OCI-LY3 (cell line): ENCODE results near the gene VASH1.

Experiments
- H2AFZ ChIP-seq: fragments of 200-600, 300-600 bp; shearing (Covaris generic); 2 replicates; pipeline ENCODE4 v1.6.0; 2014; ENCODE audit warnings: antibody characterized with exemption, low read depth, low read length
- H3K27ac ChIP-seq: fragments of 200-600, 300-600 bp; sonication (generic); 2 replicates; pipeline ENCODE4 v1.5.1; 2014; ENCODE audit warnings: mild to moderate bottlenecking, low read length, moderate library complexity, mixed read lengths
- H3K27me3 ChIP-seq: fragments of 200-600, 300-600 bp; sonication (generic); 2 replicates; pipeline ENCODE4 v1.6.1; 2014; ENCODE audit warnings: low read depth, low read length, mixed read lengths
- H3K36me3 ChIP-seq: fragments of 200-600, 300-600 bp; sonication (generic); replicated peaks from 2 replicates; pipeline ENCODE3; 2014; ENCODE audit warnings: low read depth, low read length, mixed read lengths
- H3K4me1 ChIP-seq: fragments of 300-600, 200-600 bp; sonication (generic); 2 replicates; pipeline ENCODE4 v1.6.1; 2014; ENCODE audit warnings: low read length, mixed read lengths
- H3K4me2 ChIP-seq: fragments of 200-600, 300-600 bp; sonication (generic); 2 replicates; pipeline ENCODE4 v1.6.1; 2014; ENCODE audit warnings: low read length, mixed read lengths
- H3K4me3 ChIP-seq: fragments of 300-600, 200-600 bp; sonication (generic); 2 replicates; pipeline ENCODE4 v1.5.1; 2014; ENCODE audit warnings: antibody characterized with exemption, mild to moderate bottlenecking, low read length, moderate library complexity
- H3K79me2 ChIP-seq: fragments of 300-600, 200-600 bp; shearing (Covaris generic); 2 replicates; pipeline ENCODE4 v1.6.1; 2014; ENCODE audit warnings: mild to moderate bottlenecking, low read length, mixed read lengths
- H3K9ac ChIP-seq: fragments of 300-600, 200-600 bp; shearing (Covaris generic); 2 replicates; pipeline ENCODE4 v1.6.0; 2014; ENCODE audit warnings: mild to moderate bottlenecking, low read length, moderate library complexity
- H3K9me3 ChIP-seq: fragments of 200-600, 300-600 bp; shearing (Covaris generic); 2 replicates; pipeline ENCODE4 v1.6.1; 2014; ENCODE audit warnings: low read length, mixed read lengths; ENCODE audit not compliant: insufficient read depth
- H4K20me1 ChIP-seq: fragments of 200-600, 300-600 bp; sonication (generic); 2 replicates; pipeline ENCODE4 v1.6.1; 2016; ENCODE audit warnings: low read length, mixed read lengths; ENCODE audit not compliant: insufficient read depth
- CTCF ChIP-seq: fragments of 200-600, 300-600 bp; sonication (generic); IDR thresholded peaks from 2 replicates; pipeline ENCODE4 v1.5.1; 2014; ENCODE audit warnings: antibody characterized with exemption, low read length, low read depth
- EZH2phosphoT487 ChIP-seq: fragments of 200-600 bp; shearing (Covaris generic); IDR thresholded peaks from 2 replicates; pipeline ENCODE4 v1.6.1; 2018; ENCODE audit warnings: antibody characterized with exemption, mixed run types, low read depth

Gene VASH1

DNA sequence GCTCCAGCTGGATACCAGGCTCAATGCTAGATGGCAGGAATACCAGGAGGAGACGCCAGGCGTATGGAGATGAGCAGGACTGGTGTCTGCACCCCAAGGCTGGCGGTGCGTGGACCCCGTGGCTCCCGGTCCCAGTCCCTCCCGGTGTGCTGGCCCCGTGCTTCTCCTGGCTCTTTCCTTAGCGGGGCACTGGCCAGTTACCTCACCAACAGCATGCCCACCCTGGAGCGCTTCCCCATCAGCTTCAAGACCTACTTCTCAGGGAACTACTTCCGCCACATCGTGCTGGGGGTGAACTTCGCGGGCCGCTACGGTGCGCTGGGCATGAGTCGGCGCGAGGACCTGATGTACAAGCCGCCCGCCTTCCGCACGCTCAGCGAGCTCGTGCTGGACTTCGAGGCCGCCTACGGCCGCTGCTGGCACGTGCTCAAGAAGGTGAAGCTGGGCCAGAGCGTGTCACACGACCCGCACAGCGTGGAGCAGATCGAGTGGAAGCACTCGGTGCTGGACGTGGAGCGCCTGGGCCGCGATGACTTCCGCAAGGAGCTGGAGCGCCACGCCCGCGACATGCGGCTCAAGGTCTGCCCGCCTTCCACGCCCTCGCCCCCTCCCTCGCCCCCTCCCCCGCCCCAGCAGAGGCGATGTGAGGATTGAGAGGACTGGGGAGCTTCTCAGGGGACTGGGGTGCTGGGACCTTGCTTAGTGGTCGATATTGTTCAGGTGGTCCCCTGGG is 14.6 kb downstream of the VASH1 start:
- Histone ChIP-seq H3K9me3 (no peaks in the 10 kb centered on the region), H3K27ac (no peak overlapping the region), H3K4me2 (no peak overlapping the region), H3K9ac (no peak overlapping the region), H4K20me1 (no peaks in the 10 kb centered on the region), H2AFZ (no peak overlapping the region), H3K4me1 (peaks cover 10% of the 10 kb centered on the region), H3K36me3 (no peaks in the 10 kb centered on the region), H3K4me3 (no peak overlapping the region), H3K27me3 (no peaks in the 10 kb centered on the region; the same call in 1 of the 2 replicates), H3K79me2 (no peaks in the 10 kb centered on the region)
- no peak for TF ChIP-seq EZH2phosphoT487
- TF ChIP-seq CTCF, result no peak

DNA sequence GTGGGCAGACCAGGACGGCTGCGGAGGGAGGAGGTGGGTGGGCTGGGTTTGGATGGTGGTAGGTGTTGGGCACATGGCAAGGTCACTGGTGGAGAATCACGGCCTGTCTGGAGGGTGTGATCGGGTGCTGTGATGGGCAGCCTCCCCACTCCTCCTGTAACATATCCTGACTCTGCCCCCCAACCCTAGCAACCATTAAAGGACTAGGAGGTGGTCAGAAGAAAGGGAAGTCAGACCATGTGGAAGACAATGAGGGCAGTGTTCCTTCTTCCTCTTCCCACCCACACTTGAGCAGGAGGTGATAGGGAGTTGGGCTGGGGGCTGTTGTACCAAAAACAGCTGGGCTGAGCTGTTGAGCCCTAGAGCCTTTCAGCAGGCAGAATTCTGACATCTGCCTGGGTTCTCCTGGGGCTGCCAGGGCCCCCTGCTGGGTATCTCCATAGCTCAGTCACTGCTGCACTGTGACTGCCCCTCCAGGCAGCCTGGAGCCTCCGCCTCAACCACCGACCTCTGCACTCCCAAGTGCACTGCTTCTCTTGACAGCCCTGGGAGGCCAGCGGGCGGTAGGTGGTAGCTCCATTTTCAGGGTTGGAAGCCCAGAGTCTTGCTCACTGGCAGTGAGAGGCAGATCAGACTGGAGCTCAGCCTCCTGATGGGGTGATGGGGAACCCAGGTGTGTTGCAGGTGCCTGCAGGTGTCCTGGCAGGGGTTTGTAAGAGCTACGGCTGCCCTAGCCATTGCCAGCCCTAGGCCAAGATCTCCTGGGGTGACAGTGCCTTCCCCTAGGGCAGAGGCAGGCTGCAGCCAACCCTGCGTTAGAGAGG is 15.4 kb downstream of the VASH1 start:
- Histone ChIP-seq H2AFZ (no peak overlapping the region), H3K27me3 (no peaks in the 10 kb centered on the region), H3K36me3 (peaks cover 4% of the 10 kb centered on the region), H3K4me3 (no peak overlapping the region), H3K4me2 (no peak overlapping the region), H3K9ac (no peak overlapping the region), H4K20me1 (no peaks in the 10 kb centered on the region), H3K4me1 (peaks cover 2% of the 10 kb centered on the region), H3K27ac (no peak overlapping the region), H3K79me2 (no peaks in the 10 kb centered on the region), H3K9me3 (no peaks in the 10 kb centered on the region)
- TF ChIP-seq EZH2phosphoT487 (no peak), CTCF (peak; percentile 13; the same call in 1 of the 2 replicates)

DNA sequence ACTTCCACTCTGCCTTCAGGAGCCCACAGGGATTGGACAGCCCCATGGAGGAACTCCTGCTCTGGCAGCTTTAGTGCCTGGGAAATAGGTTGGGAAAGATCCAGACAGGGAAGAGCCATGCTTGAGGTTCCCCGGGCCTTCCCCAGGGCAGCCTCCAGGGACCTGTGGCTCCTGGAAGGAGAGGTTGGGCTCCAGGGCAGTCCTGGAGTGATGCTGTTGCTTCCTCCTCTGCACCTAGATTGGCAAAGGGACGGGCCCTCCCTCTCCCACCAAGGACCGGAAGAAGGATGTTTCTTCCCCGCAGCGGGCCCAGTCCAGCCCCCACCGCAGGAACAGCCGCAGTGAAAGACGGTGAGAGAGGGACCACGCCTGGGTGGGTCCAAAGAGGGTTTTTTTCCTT is 16.5 kb downstream of the VASH1 start:
- H3K79me2 ChIP-seq, result no peaks in the 10 kb centered on the region
- TF ChIP-seq EZH2phosphoT487, result no peak
- H3K4me3 ChIP-seq, result no peak overlapping the region
- no peak overlapping the region for H3K4me2 ChIP-seq
- H3K9me3 ChIP-seq, result no peaks in the 10 kb centered on the region
- H3K9ac ChIP-seq, result no peak overlapping the region
- peaks cover 4% of the 10 kb centered on the region for H3K36me3 ChIP-seq
- no peaks in the 10 kb centered on the region for H3K4me1 ChIP-seq
- H2AFZ ChIP-seq, result no peak overlapping the region
- no peak overlapping the region for H3K27ac ChIP-seq
- H4K20me1 ChIP-seq, result no peaks in the 10 kb centered on the region
- H3K27me3 ChIP-seq, result no peaks in the 10 kb centered on the region

DNA sequence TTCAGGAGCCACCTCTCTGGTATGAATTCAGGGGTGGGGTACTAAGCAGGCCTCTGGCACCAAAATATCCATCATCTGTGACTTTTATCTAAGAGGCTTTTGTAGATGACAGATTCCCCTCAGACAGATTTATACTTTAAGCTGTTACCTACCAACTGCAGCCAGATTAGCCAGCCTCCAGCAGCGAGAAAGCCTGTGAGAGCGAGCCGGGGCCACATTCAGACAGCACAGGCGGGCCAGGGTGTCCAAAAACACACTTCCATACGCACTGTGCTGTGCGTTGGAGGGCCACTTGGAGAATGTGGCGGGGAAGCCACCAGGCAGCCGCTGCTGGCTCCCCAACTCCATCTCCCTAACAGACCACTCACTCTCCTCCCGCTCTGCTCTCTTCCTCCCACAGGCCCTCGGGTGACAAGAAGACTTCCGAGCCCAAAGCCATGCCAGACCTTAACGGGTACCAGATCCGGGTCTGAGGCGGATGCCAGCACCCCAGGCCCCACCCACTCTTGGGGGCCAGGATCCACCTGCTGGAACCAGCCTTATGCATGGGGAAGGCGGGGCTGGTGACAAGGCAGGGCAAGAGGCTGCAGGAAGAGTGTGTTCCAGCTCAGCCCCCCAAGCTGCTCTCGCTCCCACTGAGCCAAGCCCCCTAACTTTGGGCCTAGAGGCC is 17.4 kb downstream of the VASH1 start:
- H3K9me3 ChIP-seq, result no peaks in the 10 kb centered on the region
- no peak overlapping the region for H3K4me2 ChIP-seq
- H3K27me3 ChIP-seq, result no peaks in the 10 kb centered on the region
- no peak overlapping the region for H2AFZ ChIP-seq
- TF ChIP-seq CTCF (no peak), EZH2phosphoT487 (no peak)
- no peaks in the 10 kb centered on the region for H3K79me2 ChIP-seq
- H3K4me1 ChIP-seq, result no peaks in the 10 kb centered on the region
- no peak overlapping the region for H3K4me3 ChIP-seq
- no peaks in the 10 kb centered on the region for H4K20me1 ChIP-seq
- H3K27ac ChIP-seq, result no peak overlapping the region
- no peak overlapping the region for H3K9ac ChIP-seq
- H3K36me3 ChIP-seq, result peaks cover 9% of the 10 kb centered on the region
